AG04449 (cell line): ENCODE measurements around the gene UBAC1.

ENCODE experiments used
- CTCF ChIA-PET: fragments of 350-600 bp; formaldehyde crosslinking; extraction: SDS; loops from one replicate; lab custom pipeline; 2021; ENCODE audit warnings: antibody characterized with exemption; lab: Yijun Ruan, JAX
- POLR2A ChIA-PET: fragments of 400-600, 350-600 bp; formaldehyde crosslinking; extraction: SDS; loops from one replicate; lab custom pipeline; 2020; ENCODE audit warnings: antibody characterized with exemption, inconsistent platforms; lab: Yijun Ruan, JAX
- DNase-seq: peaks from one replicate; pipeline ENCODE4 v3.0.0-alpha.2; 2010; ENCODE audit warnings: low read depth, low spot score
- H3K4me3 ChIP-seq: 2 replicates; pipeline ENCODE4 v1.5.1; 2011; ENCODE audit warnings: low read depth, mild to moderate bottlenecking, control low read depth, low read length
- CTCF ChIP-seq: IDR thresholded peaks from one replicate; pipeline ENCODE4 v1.5.1; 2011; ENCODE audit warnings: mild to moderate bottlenecking, moderate library complexity, low read length, control low read depth, inconsistent platforms; ENCODE audit not compliant: insufficient read depth; ENCODE audit errors: missing control alignments

The UBAC1 gene

GRCh38 chr9:136002215-136002614 lies 41.0 kb upstream of the UBAC1 start:
- POLR2A ChIA-PET: no interaction called here
- CTCF ChIA-PET: no interaction called here
- H3K4me3 ChIP-seq: no peak overlapping the region
- DNase-seq: no peak
- TF ChIP-seq CTCF: no peak

DNA sequence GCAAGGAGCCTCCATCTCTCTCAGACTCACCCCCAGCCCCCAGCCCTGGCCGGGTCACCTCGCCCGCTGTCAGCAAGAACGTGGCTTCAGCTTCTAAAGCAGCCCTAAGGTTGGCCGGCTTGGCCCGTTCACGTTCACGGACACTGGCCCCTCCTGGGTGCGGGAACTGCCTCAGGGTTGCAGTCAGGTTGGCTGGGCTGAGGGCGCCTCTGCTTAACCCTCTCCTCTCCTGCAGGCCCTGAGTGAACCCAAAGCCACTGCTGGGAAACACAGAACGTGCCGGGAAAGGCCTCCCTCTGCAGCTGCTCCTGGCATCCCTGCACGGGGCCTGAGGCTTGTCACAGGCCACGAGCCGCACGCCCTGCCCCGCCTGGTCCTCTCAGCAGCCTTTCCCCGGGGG lies 40.1 kb upstream of the UBAC1 start:
- no peak overlapping the region for H3K4me3 ChIP-seq
- ChIA-PET POLR2A (no interaction called here), CTCF (interaction anchor here (1.2 kb wide), 1 partner anchor 9 kb away, joined by 3 read pairs; no protein-coding TSS in a partner anchor)
- DNase-seq: no peak
- no peak for TF ChIP-seq CTCF

DNA sequence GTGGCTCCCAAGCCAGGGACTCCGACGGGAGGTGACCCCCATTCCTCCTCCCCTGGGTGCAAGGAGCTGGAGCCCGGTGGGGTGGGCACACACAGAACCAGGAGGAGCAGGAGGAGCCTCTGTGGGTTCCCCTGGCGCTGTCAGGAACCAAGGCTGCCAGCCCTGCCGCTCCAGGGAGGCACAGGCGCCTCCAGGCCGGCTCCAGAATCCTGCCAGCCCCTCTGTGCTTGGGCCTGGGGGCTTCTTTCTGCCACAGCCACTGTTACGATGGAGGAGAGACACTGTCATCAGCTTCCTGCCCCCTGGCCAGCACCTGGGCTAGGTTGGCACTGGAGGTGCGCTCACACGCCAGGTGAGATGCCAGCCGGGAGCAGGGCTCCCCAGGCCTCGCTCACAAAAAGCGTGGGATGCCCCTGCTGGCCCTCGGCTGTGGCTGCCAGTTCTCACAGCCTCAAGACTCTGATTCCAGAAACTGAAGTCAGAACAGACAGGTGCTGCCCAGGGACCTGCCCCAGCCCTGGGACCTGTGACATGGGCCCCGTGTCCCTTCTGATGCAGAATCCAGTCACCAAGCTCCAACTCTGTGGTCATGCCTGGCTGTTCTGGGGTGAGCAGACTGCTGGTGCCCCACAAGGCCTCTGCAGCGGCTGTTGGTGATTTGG lies 37.4 kb upstream of the UBAC1 start:
- POLR2A ChIA-PET: no interaction called here

DNA sequence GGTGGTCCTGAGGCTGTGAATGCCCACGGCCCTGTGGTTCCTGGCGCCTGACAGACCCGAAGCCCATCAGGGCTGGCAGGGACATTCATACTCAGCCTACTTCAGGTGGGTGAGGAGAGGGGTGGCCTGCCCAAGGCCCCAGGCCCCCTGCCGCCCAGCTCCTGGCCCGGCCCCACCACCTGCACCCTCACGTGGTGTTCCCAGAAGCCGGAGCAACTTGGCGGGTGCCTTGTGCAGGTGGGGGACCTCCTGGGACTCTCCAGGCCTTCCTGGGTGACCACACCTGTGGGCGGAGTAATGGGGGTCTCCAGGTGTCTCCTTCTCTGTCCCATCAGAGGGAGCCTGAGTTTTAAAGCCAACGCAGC lies 36.8 kb upstream of the UBAC1 start:
- ChIA-PET CTCF (interaction anchor here (1.8 kb wide), 1 partner anchor 124 kb away, joined by 5 read pairs; no protein-coding TSS in a partner anchor), POLR2A (no interaction called here)
- no peak overlapping the region for H3K4me3 ChIP-seq

More for the DNA sequence above, 37.4 kb upstream of the UBAC1 start:
- no peak for DNase-seq
- CTCF ChIA-PET: interaction anchor here (1.8 kb wide), 1 partner anchor 124 kb away, joined by 5 read pairs; no protein-coding TSS in a partner anchor
- no peak for TF ChIP-seq CTCF
- H3K4me3 ChIP-seq: no peak overlapping the region

GRCh38 chr9:135997090-135998015 lies 36.2 kb upstream of the UBAC1 start:
- TF ChIP-seq CTCF: no peak
- DNase-seq: no peak
- POLR2A ChIA-PET: no interaction called here
- CTCF ChIA-PET: interaction anchor here (1.8 kb wide), 1 partner anchor 125 kb away, joined by 5 read pairs; no protein-coding TSS in a partner anchor
- H3K4me3 ChIP-seq: no peak overlapping the region

More for the DNA sequence above, 36.8 kb upstream of the UBAC1 start:
- TF ChIP-seq CTCF: no peak
- DNase-seq: no peak

GRCh38 chr9:135995816-135996215 lies 34.6 kb upstream of the UBAC1 start:
- DNase-seq: no peak
- no peak overlapping the region for H3K4me3 ChIP-seq
- ChIA-PET POLR2A (no interaction called here), CTCF (no interaction called here)
- TF ChIP-seq CTCF: no peak
